H1 (cell line): Measurements from ENCODE around the gene ACOX1. TPM values are rescaled to one million over a fixed set of nuclear protein-coding genes. Genes with fewer than 3 reads are reported as not detected.

Experiments
- CTCF ChIA-PET: fragments of 300-600 bp; sonication (Branson Sonifier 250); formaldehyde crosslinking; loops from one replicate; lab custom pipeline; 2021; ENCODE audit not compliant: partially characterized antibody; lab: Charles Lee
- POLR2A ChIA-PET: fragments of 300-600 bp; sonication (Branson Sonifier 250); formaldehyde crosslinking; loops from one replicate; lab custom pipeline; 2021; ENCODE audit warnings: inconsistent platforms; ENCODE audit not compliant: partially characterized antibody; lab: Charles Lee
- DNase-seq, 2 experiments: peaks; one replicate each; pipeline versions ENCODE4 v3.0.0 to v3.0.0-alpha.2; 2010 to 2022; ENCODE audit warnings: low spot score in 2 of 2, low read depth in 1 of 2, mixed read lengths in 1 of 2
- FAIRE-seq: peaks from 2 replicates; lab custom pipeline; 2011; peaks lifted over from hg19 to GRCh38; lab: Jason Lieb, UNC
- H2AFZ ChIP-seq: 2 replicates; pipeline ENCODE4 v1.8.1; 2012; ENCODE audit warnings: low read length, inconsistent platforms
- H2AK5ac ChIP-seq: 2 replicates; pipeline ENCODE4 v1.6.1; 2013; ENCODE audit warnings: low read depth, low read length
- H2BK120ac ChIP-seq: replicated peaks from 2 replicates; pipeline ENCODE3; 2013; ENCODE audit warnings: low read depth, low read length, inconsistent platforms
- H2BK12ac ChIP-seq: 2 replicates; pipeline ENCODE4 v1.6.1; 2013; ENCODE audit warnings: low read depth, low read length
- H2BK15ac ChIP-seq: 2 replicates; pipeline ENCODE4 v1.6.1; 2013; ENCODE audit warnings: low read length
- H2BK20ac ChIP-seq: 2 replicates; pipeline ENCODE4 v1.6.1; 2013; ENCODE audit warnings: low read length
- H2BK5ac ChIP-seq: 2 replicates; pipeline ENCODE4 v1.6.1; 2013; ENCODE audit warnings: low read depth, low read length
- H3K14ac ChIP-seq: 2 replicates; pipeline ENCODE4 v1.6.1; 2013; ENCODE audit warnings: inconsistent platforms; ENCODE audit not compliant: insufficient read length
- H3K18ac ChIP-seq: 2 replicates; pipeline ENCODE4 v1.6.1; 2013; ENCODE audit warnings: low read length; ENCODE audit errors: extremely low read depth
- H3K23ac ChIP-seq: 2 replicates; pipeline ENCODE4 v1.6.1; 2013; ENCODE audit warnings: inconsistent platforms; ENCODE audit not compliant: insufficient read length
- H3K23me2 ChIP-seq: 2 replicates; pipeline ENCODE4 v1.6.1; 2013; ENCODE audit warnings: low read depth, low read length
- H3K27ac ChIP-seq: 2 replicates; pipeline ENCODE4 v1.6.1; 2011; ENCODE audit warnings: low read depth, low read length, inconsistent platforms
- H3K27me3 ChIP-seq, 4 experiments: replicated peaks in 1 of 4; 1 replicate in 1 of 4; 2 replicates in 3 of 4; pipeline versions ENCODE4 v1.6.1 to v1.8.1; 2011 to 2013; ENCODE audit warnings: low read length in 3 of 4, mild to moderate bottlenecking in 3 of 4, inconsistent platforms in 2 of 4, mixed read lengths in 2 of 4, moderate library complexity in 1 of 4; ENCODE audit not compliant: control insufficient read depth in 3 of 4, insufficient read depth in 3 of 4; ENCODE audit errors: extremely low read depth in 1 of 4
- H3K36me3 ChIP-seq, 4 experiments: 2 replicates each; pipeline versions ENCODE4 v1.6.1 to v1.8.1; 2011 to 2013; ENCODE audit warnings: mild to moderate bottlenecking in 4 of 4, low read length in 3 of 4, moderate library complexity in 2 of 4, control low read depth in 1 of 4, inconsistent platforms in 1 of 4; ENCODE audit not compliant: insufficient read depth in 4 of 4, control insufficient read depth in 2 of 4
- H3K4ac ChIP-seq: replicated peaks from 2 replicates; pipeline ENCODE3; 2013; ENCODE audit warnings: low read length, low read depth, mixed read lengths, inconsistent platforms; ENCODE audit not compliant: insufficient read length
- H3K4me1 ChIP-seq, 4 experiments: replicated peaks in 1 of 4; 1 replicate in 1 of 4; 2 replicates in 3 of 4; pipeline versions ENCODE4 v1.6.1 to v1.8.1; 2011 to 2013; ENCODE audit warnings: low read length in 3 of 4, inconsistent platforms in 2 of 4, mixed read lengths in 1 of 4; ENCODE audit not compliant: insufficient read depth in 4 of 4, control insufficient read depth in 3 of 4
- H3K4me2 ChIP-seq, 2 experiments: 2 replicates each; pipeline versions ENCODE4 v1.6.1 to v1.8.1; 2011 to 2013; ENCODE audit warnings: low read depth in 2 of 2, low read length in 2 of 2, control low read depth in 1 of 2, inconsistent platforms in 1 of 2, mild to moderate bottlenecking in 1 of 2; ENCODE audit not compliant: insufficient read depth in 1 of 2
- H3K4me3 ChIP-seq, 4 experiments: fragments of 200-600, 300-600 bp in 1 of 4; sonication (generic), shearing (Covaris generic), sonication (Bioruptor Twin) in 1 of 4; 2 replicates each; pipeline versions ENCODE4 v1.5.1 to v1.8.1; 2011 to 2016; ENCODE audit warnings: low read length in 4 of 4, low read depth in 3 of 4, control low read depth in 2 of 4, inconsistent platforms in 2 of 4, mild to moderate bottlenecking in 2 of 4, mixed read lengths in 1 of 4, moderate library complexity in 1 of 4; ENCODE audit not compliant: insufficient read depth in 2 of 4; ENCODE audit errors: extremely low read depth in 1 of 4
- H3K56ac ChIP-seq: replicated peaks from 2 replicates; pipeline ENCODE3; 2013; ENCODE audit warnings: low read depth, mild to moderate bottlenecking, mixed read lengths, low read length, inconsistent platforms; ENCODE audit not compliant: insufficient read length
- H3K79me1 ChIP-seq: 2 replicates; pipeline ENCODE4 v1.6.1; 2013; ENCODE audit warnings: low read depth, low read length, control low read depth
- H3K79me2 ChIP-seq, 2 experiments: 2 replicates each; pipeline versions ENCODE4 v1.6.1 to v1.8.1; 2012 to 2013; ENCODE audit warnings: low read length in 2 of 2, mild to moderate bottlenecking in 2 of 2, inconsistent platforms in 1 of 2; ENCODE audit not compliant: insufficient read depth in 2 of 2, control insufficient read depth in 1 of 2
- H3K9ac ChIP-seq, 4 experiments: replicated peaks in 1 of 4; 1 replicate in 1 of 4; 2 replicates in 3 of 4; pipeline versions ENCODE4 v1.6.1 to v1.8.1; 2011 to 2013; ENCODE audit warnings: low read depth in 3 of 4, low read length in 3 of 4, control low read depth in 2 of 4, mild to moderate bottlenecking in 2 of 4, moderate library complexity in 2 of 4, inconsistent platforms in 1 of 4; ENCODE audit errors: extremely low read depth in 1 of 4
- H3K9me3 ChIP-seq, 2 experiments: 2 replicates each; pipeline versions ENCODE4 v1.6.1 to v1.8.1; 2012 to 2013; ENCODE audit warnings: mild to moderate bottlenecking in 2 of 2, moderate library complexity in 2 of 2, control low read depth in 1 of 2, inconsistent platforms in 1 of 2, low read depth in 1 of 2, low read length in 1 of 2, mixed read lengths in 1 of 2; ENCODE audit not compliant: insufficient read depth in 2 of 2
- H4K20me1 ChIP-seq, 2 experiments: replicated peaks in 1 of 2; 2 replicates each; pipeline versions ENCODE3 to v1.8.1; 2011 to 2013; ENCODE audit warnings: inconsistent platforms in 2 of 2, low read length in 2 of 2, mild to moderate bottlenecking in 1 of 2; ENCODE audit not compliant: insufficient read depth in 2 of 2, control insufficient read depth in 1 of 2
- H4K5ac ChIP-seq: 2 replicates; pipeline ENCODE4 v1.6.1; 2013; ENCODE audit warnings: low read length, low read depth, mixed read lengths, inconsistent platforms; ENCODE audit not compliant: insufficient read length
- H4K8ac ChIP-seq: 2 replicates; pipeline ENCODE4 v1.8.0; 2013; ENCODE audit warnings: mild to moderate bottlenecking, moderate library complexity, low read length, inconsistent platforms; ENCODE audit not compliant: insufficient read depth; ENCODE audit errors: extremely low read depth
- H4K91ac ChIP-seq: replicated peaks from 2 replicates; pipeline ENCODE3; 2013; ENCODE audit warnings: low read length, mixed read lengths, inconsistent platforms; ENCODE audit not compliant: insufficient read length
- NANOG ChIP-seq: IDR thresholded peaks from 2 replicates; pipeline ENCODE4 v1.6.1; 2011; ENCODE audit warnings: low read length, low read depth, mild to moderate bottlenecking, inconsistent platforms; ENCODE audit not compliant: insufficient read depth, poor library complexity, severe bottlenecking
- WGBS, 2 experiments: shearing (Covaris generic) in 1 of 2; methylation state at CpG; one replicate each; pipeline versions ENCODE4 v1.1.6 to v1.1.7; 2013 to 2015; ENCODE audit warnings: low lambda C conversion rate in 2 of 2, mixed read lengths in 2 of 2, inconsistent platforms in 1 of 2, low coverage in 1 of 2, missing lambda C conversion rate in 1 of 2; ENCODE audit not compliant: insufficient replicate concordance in 2 of 2, insufficient coverage in 1 of 2, insufficient read length in 1 of 2; ENCODE audit errors: extremely low coverage in 1 of 2, missing lambda C conversion rate in 1 of 2; 5-methylcytosine and 5-hydroxymethylcytosine counted together
- polyA plus RNA-seq, 7 experiments: library from polyadenylated mRNA; depleted of rRNA in 3 of 7; stranded (reverse) in 5 of 7; unstranded in 2 of 7; fragments of >200 nt in 5 of 7; fragments of 200-250 nt in 2 of 7; gene quantifications; 1 replicate in 5 of 7; 2 replicates in 1 of 7; 4 replicates in 1 of 7; pipeline versions ENCODE4 v1.2.1 to v1.2.3, GENCODE V29; 2011 to 2013; ENCODE audit warnings: missing spikeins in 2 of 7, mixed read lengths in 2 of 7
- total RNA-seq: library from RNA; stranded (reverse); fragmentation: NEBNext Ultra II Directional; extraction: Animal tissue kit (Norgen Biotek cat#: 25700); gene quantifications from 2 replicates; pipeline ENCODE4 v1.2.1, GENCODE V29; 2021

The ACOX1 gene
- total and polyA plus RNA-seq, 2 of the 8 experiments (the other 6 are each of a cell fraction or from before 2014, with no cell fraction given): 10.5 to 30.4 TPM

DNA sequence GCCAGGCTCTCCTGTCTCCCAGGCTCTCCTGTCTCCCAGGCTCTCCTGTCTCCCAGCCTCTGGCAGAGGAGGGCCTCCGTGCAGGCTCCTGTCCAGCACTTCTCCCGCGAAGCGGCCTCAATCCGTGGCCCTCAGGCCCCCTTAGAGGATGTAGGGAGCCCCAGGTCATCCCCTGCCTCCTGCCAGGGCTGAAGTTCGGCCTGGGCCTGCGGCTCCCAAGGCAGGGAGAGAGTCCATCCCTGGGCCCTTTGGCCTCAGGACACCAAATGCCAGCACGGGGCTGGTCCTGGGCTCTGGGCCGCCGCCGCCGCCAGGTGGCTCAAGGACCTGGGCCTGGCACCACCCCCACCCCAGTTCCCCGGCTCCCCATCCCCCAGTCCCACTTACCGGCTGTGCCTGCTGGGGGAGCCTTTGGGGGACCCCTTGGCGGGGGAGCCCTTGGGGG, 47.8 kb upstream of the ACOX1 start:
- Histone ChIP-seq H2BK20ac (no peak overlapping the region), H2BK120ac (no peak overlapping the region), H4K8ac (no peak overlapping the region), H4K5ac (no peak overlapping the region), H3K23me2 (no peaks in the 10 kb centered on the region), H2BK12ac (peak overlapping the region; percentile 60; the same call in 1 of the 2 replicates), H3K4me2 (no peak overlapping the region), H2AK5ac (no peak overlapping the region), H3K4me3 (no peak overlapping the region), H3K56ac (no peak overlapping the region), H3K4ac (no peak overlapping the region), H3K9me3 (no peaks in the 10 kb centered on the region), H3K14ac (no peak overlapping the region), H3K9ac (no peak overlapping the region), H4K91ac (no peak overlapping the region), H2BK15ac (peak overlapping the region; percentile 88; the same call in 1 of the 2 replicates), H3K36me3 (no peaks in the 10 kb centered on the region), H3K4me1 (peaks cover 0 to 12% (median 4%) of the 10 kb centered on the region in 4 experiments; a peak in 6 of 7 replicates), H3K27ac (no peak overlapping the region), H2BK5ac (no peak overlapping the region), H4K20me1 (no peaks in the 10 kb centered on the region), H3K27me3 (no peaks in the 10 kb centered on the region), H3K23ac (no peak overlapping the region), H3K79me2 (no peaks in the 10 kb centered on the region), H3K79me1 (no peaks in the 10 kb centered on the region), H3K18ac (no peak overlapping the region), H2AFZ (no peak overlapping the region)
- 100% methylated on average over 6 of the region's 15 CpGs; no CpG with 5 or more reads in 1 of the 2 experiments for WGBS, 2 experiments
- TF ChIP-seq NANOG: no peak
- no peak for FAIRE-seq
- DNase-seq: no peak
- CTCF ChIA-PET: interaction anchor here (13.7 kb wide), 1 partner anchor 19 kb away, joined by 229 read pairs; the partner anchor contains the start of gene CDK3
- POLR2A ChIA-PET: interaction anchor here (0.7 kb wide), 2 partner anchors 124 to 251 kb away, joined by 3 read pairs; no protein-coding TSS in a partner anchor
